Stimulated activated CD8-positive, alpha-beta memory T cell treated with anti-CD3 and anti-CD28 coated beads, Interleukin-4, amount 100 ng/mL, for 4 hours (primary cell): Measurements from ENCODE around the gene ZRANB3.

Source experiments
- DNase-seq, 2 donors: peaks; one replicate each; pipeline ENCODE4 v3.0.0-alpha.2; 2020; ENCODE audit warnings: low read depth in 2 of 2, low spot score in 1 of 2

The ZRANB3 gene

DNA sequence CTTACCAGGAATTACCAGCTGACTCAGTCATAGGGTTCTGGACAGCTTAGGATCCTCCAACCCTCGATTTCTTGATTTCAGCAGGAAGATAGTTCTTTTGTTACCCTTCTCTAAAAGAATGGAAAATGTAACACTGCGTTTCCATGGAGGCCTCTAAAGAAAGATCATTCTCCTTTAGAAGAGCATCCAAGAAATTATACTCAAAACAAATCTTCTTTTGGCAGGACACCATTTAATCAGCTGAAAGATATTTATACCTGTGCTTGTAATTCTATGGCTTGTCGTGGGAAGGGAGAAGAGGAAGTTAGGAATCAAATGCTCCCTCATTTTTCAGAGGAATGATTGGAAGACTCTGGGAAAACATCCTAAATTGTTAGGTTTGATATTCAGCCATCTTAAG lies 348.4 kb downstream of the ZRANB3 start:
- no peak for DNase-seq

DNA sequence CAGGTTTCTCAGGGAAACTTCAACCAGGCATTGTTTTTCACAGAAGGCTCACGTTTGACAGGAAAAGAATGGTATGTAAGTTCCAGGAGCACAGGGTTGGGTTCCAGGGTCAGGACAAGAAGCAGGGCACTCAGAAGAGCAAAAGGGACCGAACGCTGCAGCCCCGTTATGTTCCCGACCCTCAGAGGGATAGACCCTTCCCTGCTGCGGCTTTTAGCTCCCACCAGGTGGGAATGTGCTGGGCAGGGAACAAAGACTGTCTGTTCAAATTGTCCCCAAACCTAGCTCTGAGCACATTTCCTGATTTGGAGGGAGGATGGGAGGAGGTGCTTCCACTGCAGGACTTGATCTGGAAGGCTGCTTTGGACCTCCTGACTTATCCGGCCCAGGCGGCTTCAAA lies 348.8 kb downstream of the ZRANB3 start:
- no peak for DNase-seq

DNA sequence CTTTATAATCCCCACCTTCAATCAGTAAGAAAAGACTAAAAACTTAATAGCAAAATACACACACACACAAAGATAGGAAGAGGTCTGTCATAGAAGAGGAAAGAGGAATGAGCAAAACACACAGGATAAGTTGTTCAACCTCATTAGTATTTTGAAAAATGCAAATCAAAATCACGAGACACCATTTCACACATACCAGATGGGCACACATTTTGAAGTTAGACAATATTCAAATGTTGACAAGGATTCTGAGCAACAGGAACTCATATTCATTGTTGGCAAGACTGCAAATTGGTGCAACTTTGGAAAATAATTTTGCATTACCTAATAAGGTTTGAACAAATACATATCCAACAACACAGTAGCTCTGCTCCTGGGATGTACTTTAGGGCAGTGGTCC lies 351.3 kb downstream of the ZRANB3 start:
- DNase-seq = no peak

DNA sequence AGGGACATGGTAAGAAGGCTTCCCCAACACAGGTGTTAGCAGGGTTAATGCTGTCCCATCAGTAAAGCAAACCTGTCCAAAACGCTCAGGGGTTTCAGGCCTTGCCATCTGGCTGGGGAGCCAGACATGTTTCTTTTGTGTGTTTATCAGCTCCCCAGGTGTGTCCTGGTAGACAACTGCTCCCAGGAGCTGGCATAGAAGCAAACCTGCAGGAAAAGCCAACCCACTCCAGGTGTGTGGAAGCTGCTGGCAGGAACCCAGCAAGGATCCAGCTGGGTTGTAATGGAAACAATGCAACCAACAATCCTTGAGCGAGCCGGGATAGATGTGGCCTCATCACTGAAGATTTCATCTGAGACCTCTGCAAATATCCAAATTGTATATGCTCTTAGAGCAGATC lies 355.8 kb downstream of the ZRANB3 start:
- DNase-seq = no peak

DNA sequence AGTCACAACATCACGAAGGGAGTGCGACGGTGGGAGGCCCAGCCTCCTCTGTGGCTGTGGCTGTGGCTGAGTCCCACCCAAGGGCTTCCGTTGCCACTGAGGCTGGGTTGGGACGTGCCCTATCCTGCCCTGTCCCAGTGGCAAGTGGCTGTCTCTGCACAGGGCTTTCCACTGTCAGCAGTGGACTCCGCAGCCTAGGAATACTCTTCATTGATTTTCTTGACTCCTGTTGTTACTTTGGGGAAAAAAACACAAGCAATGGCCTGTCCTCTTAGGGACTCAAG lies 356.3 kb downstream of the ZRANB3 start:
- no peak for DNase-seq

DNA sequence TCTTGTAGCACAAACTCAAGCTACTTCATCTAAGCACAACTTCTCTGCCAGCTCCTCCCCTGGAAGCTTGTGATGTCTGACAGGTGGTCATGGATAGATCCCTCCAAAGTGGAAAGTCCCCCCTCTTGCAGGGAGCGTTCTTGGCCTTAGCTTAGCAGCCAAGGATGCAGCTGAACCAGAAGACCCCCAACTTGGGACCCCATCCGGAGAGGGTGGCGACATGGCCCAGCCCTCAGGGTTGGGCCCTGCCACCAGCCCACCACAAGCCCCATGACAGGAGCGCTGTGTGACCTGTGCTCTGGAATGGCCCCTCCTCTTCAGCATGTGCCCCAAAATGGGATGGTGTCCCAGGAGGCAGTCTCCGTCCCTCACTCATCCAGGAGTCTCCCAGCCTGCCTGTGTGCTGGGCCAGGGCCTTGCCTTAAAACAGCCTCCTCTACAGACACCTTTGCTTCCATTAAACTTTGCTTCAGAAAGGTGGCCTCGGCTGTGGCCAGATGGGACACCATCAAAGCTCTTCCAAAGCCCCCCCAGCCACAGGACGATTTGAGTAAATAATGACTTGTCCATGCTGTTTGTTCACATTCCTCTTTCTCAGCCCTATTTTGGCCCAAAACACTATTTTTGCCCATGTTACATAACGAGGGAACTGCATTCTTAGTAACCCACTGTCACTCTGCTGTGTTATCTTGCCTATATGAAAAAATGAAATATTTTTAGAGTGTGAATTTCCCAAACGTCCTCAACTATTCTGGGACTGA lies 356.8 kb downstream of the ZRANB3 start:
- DNase-seq = no peak

DNA sequence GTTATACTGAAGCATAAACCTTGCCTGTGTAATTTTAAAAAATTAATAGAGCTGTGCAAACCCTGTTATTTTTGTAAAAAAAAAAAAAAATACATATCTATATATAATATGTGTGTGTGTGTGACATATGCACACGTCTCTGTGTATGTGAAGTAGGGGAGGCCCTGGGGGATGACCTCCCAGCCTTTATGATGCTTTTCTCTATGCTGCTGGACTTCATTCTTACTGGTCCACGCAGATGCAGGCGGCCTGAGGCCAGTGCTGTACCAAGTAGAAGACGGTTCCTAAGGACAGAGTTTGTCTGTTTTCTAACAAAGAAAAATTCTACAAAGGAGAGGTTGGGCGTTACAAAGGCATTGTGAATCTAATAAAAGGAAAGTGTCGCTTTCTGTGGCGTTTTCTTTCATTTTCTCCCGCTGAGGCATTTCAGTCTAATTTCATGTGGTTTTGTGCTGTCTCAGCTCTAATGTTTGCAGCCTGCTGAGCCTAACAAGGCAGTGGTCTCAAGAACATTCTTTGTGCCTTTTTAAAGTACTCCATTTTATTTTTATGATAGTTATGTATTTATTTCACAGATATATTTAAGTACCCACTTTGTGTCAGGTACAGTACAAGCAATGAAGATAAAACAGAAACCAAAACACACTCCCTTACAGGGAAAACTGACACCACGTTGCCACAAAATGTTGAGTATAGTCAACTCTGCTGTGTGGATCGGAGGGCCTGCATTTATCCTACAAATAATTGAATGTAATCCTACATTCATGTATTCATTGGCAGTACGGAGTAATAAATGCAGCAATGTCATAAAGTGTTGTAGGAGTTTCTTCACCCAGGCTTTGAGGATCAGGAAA lies 360.9 kb downstream of the ZRANB3 start:
- no peak for DNase-seq

DNA sequence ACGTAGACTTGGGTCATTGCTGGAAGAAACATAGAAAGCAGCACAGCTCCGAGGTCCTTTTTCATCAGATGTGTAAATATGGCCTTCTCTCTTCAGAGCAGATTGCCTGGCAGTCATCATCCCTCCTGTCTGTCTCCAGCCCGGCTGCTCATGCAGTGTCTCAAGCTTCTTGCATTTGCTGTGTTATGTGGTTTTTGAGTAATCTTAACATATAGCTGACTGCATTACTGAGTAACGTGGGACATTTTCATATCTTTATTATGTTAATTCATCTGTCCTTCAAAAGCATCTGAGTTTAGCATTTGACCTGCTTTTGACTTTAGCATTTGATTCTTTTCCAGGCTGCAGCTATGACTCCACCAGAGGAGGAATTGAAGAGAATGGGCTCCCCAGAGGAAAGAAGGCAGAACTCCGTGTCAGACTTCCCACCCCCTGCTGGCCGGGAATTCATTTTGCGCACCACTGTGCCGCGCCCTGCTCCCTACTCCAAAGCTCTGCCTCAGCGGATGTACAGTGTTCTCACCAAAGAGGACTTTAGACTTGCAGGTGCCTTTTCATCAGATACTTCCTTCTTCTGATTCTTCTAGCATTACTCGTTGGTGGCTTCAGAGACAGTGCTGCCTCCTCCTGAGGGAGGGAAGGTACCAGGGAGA lies 362.7 kb downstream of the ZRANB3 start:
- no peak for DNase-seq

DNA sequence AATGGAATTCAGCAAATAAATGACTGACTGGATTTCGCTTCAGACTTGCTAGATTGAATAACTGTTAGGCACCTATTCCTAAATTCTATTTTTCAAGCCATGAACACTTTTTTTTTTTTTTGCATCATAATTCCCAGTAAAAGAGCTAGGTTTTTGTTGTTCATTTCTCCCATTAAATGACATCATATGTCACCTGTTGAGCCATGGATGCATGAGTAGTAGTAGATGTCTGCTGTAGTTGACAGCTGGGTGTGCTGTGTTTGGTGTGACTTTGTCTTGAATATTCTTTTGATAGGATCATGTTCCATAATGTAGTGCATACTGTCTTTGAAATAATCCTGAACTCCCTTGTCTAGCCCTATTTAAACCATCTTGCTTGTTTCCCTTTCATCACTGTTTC lies 363.7 kb downstream of the ZRANB3 start:
- DNase-seq = no peak

DNA sequence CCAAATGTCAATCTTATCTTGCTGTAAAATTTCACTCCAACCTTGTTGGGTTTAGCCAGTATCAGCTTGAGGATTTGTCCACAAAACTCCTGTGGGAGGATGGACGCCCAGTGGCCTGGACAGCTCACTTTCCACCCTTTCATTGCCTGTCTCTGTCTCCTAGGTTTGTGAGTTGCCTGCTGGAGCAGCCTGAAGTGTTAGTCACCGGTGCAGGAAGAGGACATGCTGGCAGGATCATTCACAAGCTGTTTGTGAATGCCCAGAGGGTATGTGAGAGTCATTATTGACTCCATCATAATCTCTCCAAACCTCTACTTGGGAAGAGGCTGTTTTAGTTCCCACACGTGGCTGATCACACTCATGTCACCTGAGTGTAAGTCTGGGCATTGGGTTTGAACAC lies 366.6 kb downstream of the ZRANB3 start:
- no peak for DNase-seq

DNA sequence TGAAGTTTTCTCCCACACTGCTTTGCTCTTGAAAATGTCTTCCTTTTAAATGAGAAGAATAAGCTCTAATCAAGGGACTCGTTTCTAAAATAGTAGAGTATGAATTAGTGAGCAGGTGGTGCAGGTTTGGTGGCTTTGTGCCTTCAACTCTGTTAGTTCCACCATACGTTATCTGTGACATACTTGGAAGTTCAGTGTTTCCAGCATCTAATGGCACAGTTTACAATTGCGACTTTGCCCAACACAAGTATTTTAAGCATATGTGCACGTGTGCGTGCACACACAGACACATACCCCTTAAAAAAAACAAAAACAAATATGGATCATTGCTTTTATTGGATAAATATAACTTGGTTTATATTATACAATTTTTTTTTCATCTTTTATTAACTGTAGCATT lies 367.1 kb downstream of the ZRANB3 start:
- DNase-seq = no peak

DNA sequence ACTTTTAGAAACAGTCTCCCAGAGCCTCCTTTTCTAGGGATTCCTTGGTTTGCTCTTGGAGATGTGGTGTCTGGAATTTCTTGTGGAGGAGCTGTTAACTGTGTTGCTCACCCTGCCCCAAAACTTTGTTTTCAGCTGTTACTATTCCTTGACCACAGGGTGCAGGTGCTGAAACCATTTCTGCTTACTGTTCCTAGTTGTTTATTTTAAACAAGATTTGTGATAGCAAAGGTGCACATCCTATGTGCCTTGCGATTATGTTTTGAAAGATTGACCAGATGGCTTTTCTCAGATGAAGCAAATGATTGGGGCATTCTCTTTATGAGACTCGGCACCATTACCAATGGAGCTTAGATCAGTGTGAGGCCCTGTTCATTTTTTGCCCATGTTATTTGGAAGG lies 367.7 kb downstream of the ZRANB3 start:
- DNase-seq = no peak

DNA sequence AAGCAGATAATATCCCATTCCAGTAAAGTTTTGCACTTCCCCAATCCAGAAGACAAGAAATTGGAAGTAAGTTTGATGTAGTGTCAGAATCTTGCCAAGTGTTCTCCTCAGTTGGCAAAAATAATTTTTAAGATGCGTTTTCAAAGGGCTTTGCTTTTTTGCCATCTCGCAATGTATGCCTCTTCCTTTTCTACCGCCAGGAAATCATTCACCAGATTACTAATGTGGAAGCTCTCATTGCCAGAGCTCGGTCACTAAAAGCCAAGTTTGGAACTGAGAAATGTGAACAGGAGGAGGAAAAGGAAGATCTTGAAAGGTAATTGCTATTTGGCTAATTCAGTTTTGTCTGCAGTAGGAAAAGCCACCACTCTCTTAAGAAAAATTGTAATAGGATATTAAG lies 368.2 kb downstream of the ZRANB3 start:
- no peak for DNase-seq

DNA sequence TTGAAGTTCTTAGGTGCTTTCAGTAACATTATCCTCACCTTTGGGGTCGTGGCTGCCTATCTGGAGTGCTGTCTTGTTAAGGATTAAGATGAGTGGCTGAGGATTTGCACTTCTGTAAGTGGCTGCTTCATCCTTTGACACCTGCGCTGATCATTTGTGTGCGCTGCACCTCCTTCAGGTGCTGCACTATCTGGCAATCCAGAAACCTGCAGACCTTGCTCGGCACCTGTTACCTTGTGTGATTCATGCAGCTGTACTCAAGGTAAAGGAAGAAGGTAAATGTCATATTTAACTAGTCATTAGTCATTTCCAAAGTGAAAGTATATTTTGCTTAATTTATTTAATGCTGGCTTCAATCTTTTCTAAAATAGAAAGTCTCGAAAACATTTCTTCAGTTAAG lies 368.6 kb downstream of the ZRANB3 start:
- no peak for DNase-seq

DNA sequence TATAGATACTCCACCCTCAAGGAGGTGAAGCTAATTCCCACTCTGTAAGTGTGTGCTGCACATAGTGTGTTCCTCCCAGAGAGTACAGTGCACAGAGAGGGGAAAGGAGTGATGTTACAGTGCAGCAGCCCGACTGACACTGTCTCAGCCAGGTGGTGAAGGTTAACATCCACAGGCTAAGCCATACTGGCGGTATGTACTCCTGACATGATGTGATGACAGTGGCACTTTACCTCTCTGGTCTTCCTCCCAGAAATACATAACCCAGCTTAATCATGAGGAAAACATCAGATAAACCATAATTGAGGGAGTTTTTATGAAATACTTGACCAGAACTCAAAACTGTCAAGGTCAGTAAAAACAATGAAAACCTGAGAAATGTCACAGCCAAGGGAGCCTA lies 371.8 kb downstream of the ZRANB3 start:
- no peak for DNase-seq

DNA sequence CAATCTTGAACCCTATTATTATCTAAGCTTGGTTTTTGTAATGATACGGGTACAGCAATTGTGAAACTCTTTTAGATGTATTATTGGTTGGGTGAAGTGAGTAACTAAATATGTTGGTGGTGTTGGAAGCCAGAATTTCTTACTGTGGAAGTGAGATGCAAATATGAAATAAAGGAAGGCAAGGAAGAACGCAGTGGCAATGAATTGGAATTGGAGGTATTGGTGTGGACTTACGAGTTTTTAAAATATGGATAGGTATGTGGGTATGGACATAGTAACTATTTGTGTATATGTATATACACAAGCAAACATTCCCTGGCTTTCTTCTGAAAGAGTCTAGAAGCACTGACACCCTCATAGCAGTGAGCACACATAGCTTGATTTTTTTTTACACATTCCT lies 373.2 kb downstream of the ZRANB3 start:
- DNase-seq = no peak

DNA sequence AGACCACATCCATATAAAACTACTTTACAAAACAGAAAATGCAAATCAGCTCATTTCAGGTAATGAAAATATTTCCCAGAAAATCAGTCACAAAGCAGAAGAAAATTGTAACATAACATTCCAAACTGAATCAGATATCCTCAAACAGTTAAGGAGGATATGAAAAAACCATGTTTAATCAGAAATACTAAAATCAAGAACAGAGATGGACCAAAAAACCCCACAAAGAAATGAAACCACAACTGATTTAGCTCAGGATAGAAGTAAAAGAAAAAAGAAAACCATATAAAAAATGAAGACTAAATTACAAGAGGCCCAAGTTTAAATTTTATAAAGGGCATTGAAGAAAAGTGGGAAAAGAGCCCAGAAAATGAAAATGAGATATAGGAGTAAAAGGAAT lies 376.1 kb downstream of the ZRANB3 start:
- DNase-seq = no peak

DNA sequence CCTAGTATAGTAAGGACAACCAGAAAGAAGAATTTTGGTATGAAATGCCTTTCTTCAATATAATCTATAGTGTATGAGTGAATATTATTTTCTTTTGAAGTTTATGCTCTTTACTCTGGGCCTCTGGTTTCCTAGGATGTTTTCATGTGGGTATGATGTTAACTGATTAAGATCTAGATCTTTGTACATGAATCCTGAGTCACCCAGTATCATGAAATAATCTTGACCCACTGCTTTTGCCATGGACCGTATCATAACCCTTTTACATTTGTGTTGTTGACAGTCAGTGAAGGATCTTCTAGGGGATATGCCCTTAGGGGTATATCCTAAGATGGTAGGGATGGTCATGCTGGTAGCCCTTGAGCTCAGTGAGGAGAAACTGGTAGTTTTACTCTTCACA lies 378.7 kb downstream of the ZRANB3 start:
- no peak for DNase-seq

DNA sequence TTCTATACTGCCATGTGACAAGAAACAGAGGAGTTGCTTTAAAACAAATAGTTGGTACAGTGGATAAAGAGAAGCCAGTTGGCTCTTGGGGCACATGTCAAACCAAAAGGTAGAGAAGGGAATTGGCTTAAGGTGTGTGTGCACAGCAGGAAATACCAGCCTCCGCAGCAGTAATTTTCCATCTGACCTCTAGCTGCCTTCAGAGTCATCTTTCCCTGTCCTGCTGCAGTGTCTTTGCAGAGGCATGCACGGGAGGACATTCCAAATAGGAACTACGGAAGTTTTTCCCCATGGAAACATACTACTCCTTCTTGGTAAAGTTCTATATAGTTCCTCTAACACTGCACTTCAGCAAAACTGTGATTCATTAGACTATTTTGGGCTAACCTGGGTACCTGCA lies 379.4 kb downstream of the ZRANB3 start:
- DNase-seq = no peak

DNA sequence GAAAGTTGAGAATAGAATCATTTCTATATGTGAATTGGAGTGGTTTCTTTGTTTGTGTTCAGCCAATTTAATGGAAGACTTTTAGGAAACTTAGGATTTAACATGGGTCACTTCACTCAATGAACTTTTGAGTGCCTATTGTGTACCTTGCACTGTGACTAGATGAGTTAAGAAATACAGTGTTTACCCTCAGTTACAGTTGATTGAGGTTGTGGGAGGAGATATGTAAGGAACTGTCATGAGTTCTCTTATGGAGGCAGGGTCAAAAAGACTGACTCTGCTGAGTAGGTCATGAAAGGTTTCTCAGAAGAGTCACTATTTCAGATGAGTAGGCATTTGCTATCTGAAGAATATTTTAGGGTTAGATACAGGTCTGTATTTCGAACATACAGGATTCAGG lies 380.3 kb downstream of the ZRANB3 start:
- no peak for DNase-seq

DNA sequence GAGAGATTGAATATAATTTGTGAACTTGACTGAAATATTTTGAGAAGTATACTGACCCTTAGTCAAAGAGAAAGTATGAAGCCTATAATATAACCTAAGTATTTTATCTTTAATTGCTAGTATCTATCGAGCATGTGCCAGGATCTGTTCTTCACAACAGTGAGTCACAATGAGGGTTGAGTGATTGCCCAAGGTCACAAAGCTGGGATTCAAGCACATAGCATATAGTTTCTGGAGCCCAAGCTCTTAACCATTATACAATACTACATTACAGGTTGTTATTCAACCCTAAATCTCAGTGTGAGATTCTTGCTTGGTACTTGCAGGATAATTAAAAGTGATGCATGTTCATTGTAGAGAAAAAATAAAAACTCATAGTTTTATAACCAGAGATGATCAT lies 381.8 kb downstream of the ZRANB3 start:
- DNase-seq = no peak

DNA sequence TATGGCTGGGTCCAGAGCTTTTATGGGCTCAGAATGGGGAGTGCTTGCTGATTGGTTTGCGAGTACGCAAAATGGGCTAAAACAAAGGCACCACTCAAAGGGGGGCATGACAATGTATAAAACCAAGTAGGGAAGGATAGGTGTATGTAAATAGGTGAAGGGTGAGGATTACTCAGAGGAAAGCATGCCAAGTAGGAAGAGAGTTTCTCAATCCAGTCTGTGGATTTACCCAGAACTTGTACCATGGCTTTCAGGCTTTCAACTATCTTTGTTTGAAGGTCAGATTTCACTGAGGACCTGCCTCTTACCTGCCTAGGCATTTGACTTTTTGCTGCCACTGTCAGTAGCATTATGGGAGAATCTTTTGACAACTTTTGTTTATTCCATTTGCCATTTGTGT lies 386.7 kb downstream of the ZRANB3 start:
- DNase-seq = no peak
